HG03575 (cell line): ENCODE results near the gene DSG3.
"Not testable (repeated sequence)": the region's sequence is repeated elsewhere in the genome, so short reads cannot be mapped to it uniquely, and the experiment has no call there.

Experiments
- ATAC-seq: cut with Tn5 transposase; IDR thresholded peaks from one replicate; pipeline ENCODE4 v1.9.1; 2021; ENCODE audit not compliant: unreplicated experiment, insufficient number of reproducible peaks, low FRiP score; ENCODE audit errors: extremely low read depth

Gene DSG3

GRCh38 chr18:31506024-31506742, 58.6 kb downstream of the DSG3 start:
- ATAC-seq: no peak

GRCh38 chr18:31507124-31507523, 59.6 kb downstream of the DSG3 start:
- not testable (repeated sequence) for ATAC-seq

GRCh38 chr18:31508781-31509180, 61.2 kb downstream of the DSG3 start:
- ATAC-seq: no peak

GRCh38 chr18:31509571-31509970, 62.0 kb downstream of the DSG3 start:
- no peak for ATAC-seq

GRCh38 chr18:31510319-31510718, 62.8 kb downstream of the DSG3 start:
- no peak for ATAC-seq

GRCh38 chr18:31511098-31511497, 63.6 kb downstream of the DSG3 start:
- no peak for ATAC-seq

- ATAC-seq: no peak
Measured at GRCh38 chr18:31512203-31512764, 64.7 kb downstream of the DSG3 start.

GRCh38 chr18:31513189-31513935, 65.8 kb downstream of the DSG3 start:
- ATAC-seq: no peak

GRCh38 chr18:31516437-31516836, 68.9 kb downstream of the DSG3 start:
- ATAC-seq: no peak

- ATAC-seq: no peak
Measured at GRCh38 chr18:31526374-31526773, 78.8 kb downstream of the DSG3 start.
